Camera-type eye (tissue), 1 donor: ENCODE measurements around the gene NMRAL1. TPM values are rescaled to one million over a fixed set of nuclear protein-coding genes. Genes with fewer than 3 reads are reported as not detected.

Experiments used
- total RNA-seq: library from RNA; depleted of rRNA; stranded (reverse); fragments of >200 nt; gene quantifications from one replicate; pipeline ENCODE4 v1.2.3, GENCODE V29; 2014

Gene NMRAL1
- 22.0 TPM for total RNA-seq

GRCh38 chr16:4474192-4474961, at the start of gene NMRAL1:
Gene NMRAL1, minus strand, starts transcription at chr16:4474625. Its CDS starts 493 bp downstream, at chr16:4474132.

GRCh38 chr16:4475880-4476788, 1.7 kb upstream of the NMRAL1 start, which contains the start of gene HMOX2:
Gene HMOX2, plus strand, starts transcription at chr16:4476398. Its CDS starts 29,127 bp downstream, at chr16:4505525.

GRCh38 chr16:4425378-4426020, 48.9 kb downstream of the NMRAL1 start, which contains the start of gene DNAJA3:
Gene DNAJA3, plus strand, starts transcription at chr16:4425868. Its CDS starts 14 bp downstream, at chr16:4425882.

GRCh38 chr16:4416200-4417032, 58.0 kb downstream of the NMRAL1 start, which contains the start of gene CORO7:
Gene CORO7, minus strand, starts transcription at chr16:4416596. Its CDS starts 78 bp downstream, at chr16:4416518.

Other genes starting within 250 kb of the NMRAL1 start
- gene SRL, start 232.5 kb downstream of the NMRAL1 start, total RNA-seq = 38.6 TPM
- gene TFAP4, start 201.6 kb downstream of the NMRAL1 start, total RNA-seq = 10.9 TPM
- 10.9 TPM for gene GLIS2, start 158.6 kb downstream of the NMRAL1 start, total RNA-seq
- gene PAM16, start 123.3 kb downstream of the NMRAL1 start, total RNA-seq = 20.9 TPM
- 32.7 TPM for gene VASN, start 102.8 kb downstream of the NMRAL1 start, total RNA-seq
- gene CORO7, start 58.0 kb downstream of the NMRAL1 start, total RNA-seq = 42.5 TPM
- gene DNAJA3, start 48.8 kb downstream of the NMRAL1 start, total RNA-seq = 45.1 TPM
- gene HMOX2, start 1.8 kb upstream of the NMRAL1 start, total RNA-seq = 39.0 TPM
- 22.1 TPM for gene CDIP1, start 64.1 kb upstream of the NMRAL1 start, total RNA-seq
- 0.38 TPM for gene C16orf96, start 81.7 kb upstream of the NMRAL1 start, total RNA-seq
- gene UBALD1, start 140.3 kb upstream of the NMRAL1 start, total RNA-seq = 6.1 TPM
- 62.8 TPM for gene MGRN1, start 150.2 kb upstream of the NMRAL1 start, total RNA-seq
- gene NUDT16L1, start 218.9 kb upstream of the NMRAL1 start, total RNA-seq = 39.9 TPM